Caco-2 (cell line): Measurements from ENCODE around the gene NHERF2. TPM values are rescaled to one million over a fixed set of nuclear protein-coding genes. Genes with fewer than 3 reads are reported as not detected.

ENCODE experiments used
- BruUV-seq: library from RNA; stranded (reverse); fragments of 400-500 nt; replicated peaks from 2 replicates; lab custom pipeline; 2021; lab: Mats Ljungman, UMichigan
- CTCF ChIA-PET: fragments of 300-600 bp; sonication (Branson Sonifier 250); formaldehyde crosslinking; loops from one replicate; lab custom pipeline; 2022; ENCODE audit warnings: antibody characterized with exemption; lab: Charles Lee
- POLR2A ChIA-PET: fragments of 300-600 bp; sonication (Branson Sonifier 250); formaldehyde crosslinking; loops from one replicate; lab custom pipeline; 2022; ENCODE audit warnings: antibody characterized with exemption; lab: Charles Lee
- DNase-seq, 2 experiments: peaks; one replicate each; pipeline versions ENCODE4 v3.0.0 to v3.0.0-alpha.2; 2020 to 2022
- H3K27me3 ChIP-seq: replicated peaks from 2 replicates; pipeline ENCODE4 v1.6.0; 2011; ENCODE audit warnings: low read length; ENCODE audit not compliant: control insufficient read depth, insufficient read depth
- H3K36me3 ChIP-seq: 2 replicates; pipeline ENCODE4 v1.5.1; 2011; ENCODE audit warnings: low read length; ENCODE audit not compliant: control insufficient read depth, insufficient read depth
- H3K4me1 ChIP-seq: fragments of 250-450 bp; sonication (Bioruptor Pico); 2 replicates; pipeline ENCODE4 v1.5.1; 2020; ENCODE audit warnings: mild to moderate bottlenecking
- H3K4me3 ChIP-seq: 2 replicates; pipeline ENCODE4 v1.5.1; 2011; ENCODE audit warnings: low read depth, mild to moderate bottlenecking, control low read depth, low read length
- H3K9me3 ChIP-seq: fragments of 250-450 bp; sonication (Bioruptor Pico); 2 replicates; pipeline ENCODE4 v1.5.1; 2020; ENCODE audit warnings: mild to moderate bottlenecking, moderate library complexity
- H3K27ac Mint-ChIP-seq: one replicate; pipeline ENCODE4 v1.8.0; 2022; ENCODE audit warnings: mixed read lengths; ENCODE audit not compliant: unreplicated experiment
- H3K27me3 Mint-ChIP-seq: one replicate; pipeline ENCODE4 v1.8.0; 2022; ENCODE audit warnings: mixed read lengths; ENCODE audit not compliant: insufficient read depth, unreplicated experiment
- H3K36me3 Mint-ChIP-seq: one replicate; pipeline ENCODE4 v1.8.0; 2022; ENCODE audit warnings: mild to moderate bottlenecking, mixed read lengths; ENCODE audit not compliant: insufficient read depth, unreplicated experiment
- H3K4me1 Mint-ChIP-seq: one replicate; pipeline ENCODE4 v1.8.0; 2022; ENCODE audit warnings: low read depth, mixed read lengths; ENCODE audit not compliant: unreplicated experiment
- H3K4me3 Mint-ChIP-seq: one replicate; pipeline ENCODE4 v1.8.0; 2022; ENCODE audit warnings: mild to moderate bottlenecking, moderate library complexity, mixed read lengths; ENCODE audit not compliant: unreplicated experiment
- H3K9me3 Mint-ChIP-seq: one replicate; pipeline ENCODE4 v1.8.0; 2022; ENCODE audit warnings: mixed read lengths; ENCODE audit not compliant: unreplicated experiment
- CTCF ChIP-seq, 2 experiments: fragments of 200-600 bp in 1 of 2; IDR thresholded peaks; 1 replicate in 1 of 2; 2 replicates in 1 of 2; pipeline versions ENCODE4 v1.5.1 to v1.8.0; 2011 to 2022; ENCODE audit warnings: antibody characterized with exemption in 1 of 2, control low read depth in 1 of 2, inconsistent platforms in 1 of 2, low read depth in 1 of 2, low read length in 1 of 2, mild to moderate bottlenecking in 1 of 2, moderate library complexity in 1 of 2; ENCODE audit not compliant: insufficient read depth in 1 of 2, severe bottlenecking in 1 of 2, unreplicated experiment in 1 of 2
- intact Hi-C: fragments of 100-400 bp; cut with micrococcal nuclease; formaldehyde crosslinking; loops from one replicate; pipeline ENCODE4 v1.10.0; 2022; ENCODE audit not compliant: unreplicated experiment
- total RNA-seq: library from RNA; stranded (reverse); gene quantifications from 2 replicates; pipeline ENCODE4 v1.2.3, GENCODE V29; 2022

Gene NHERF2
- total RNA-seq, 1 experiment from 2014 or later: 26.6 TPM

GRCh38 chr16:2054543-2055245, 28.0 kb downstream of the NHERF2 start:
- POLR2A ChIA-PET: no interaction called here

GRCh38 chr16:2056077-2056476, 29.4 kb downstream of the NHERF2 start:
- intact Hi-C loops: loop anchor here (1.0 to 2.0 kb wide), 2 partner anchors 33 to 35 kb away; no protein-coding TSS in a partner anchor
- H3K4me1 ChIP-seq: no peaks in the 10 kb centered on the region
- ChIA-PET CTCF (interaction anchor here (0.9 to 2.4 kb wide), 3 partner anchors 8 to 33 kb away, joined by 3 to 13 read pairs (median 3); partner anchors contain the start of genes NTHL1 and TSC2), POLR2A (no interaction called here)
- H3K27me3 ChIP-seq: no peaks in the 10 kb centered on the region
- Mint-ChIP-seq H3K27me3 (no peaks in the 10 kb centered on the region), H3K4me3 (no peak overlapping the region), H3K36me3 (peaks cover 16% of the 10 kb centered on the region), H3K27ac (no peak overlapping the region), H3K9me3 (no peaks in the 10 kb centered on the region), H3K4me1 (no peaks in the 10 kb centered on the region)
- DNase-seq: no peak
- no peaks in the 10 kb centered on the region for H3K9me3 ChIP-seq
- no peak overlapping the region for H3K4me3 ChIP-seq
- BruUV-seq: no TSS peak
- H3K36me3 ChIP-seq: no peaks in the 10 kb centered on the region
- peak in 1 of 2 experiments; percentile 37 for TF ChIP-seq CTCF (IDR thresholded peaks at IDR 0.05; ENCODE audit: insufficient read depth in 1 of 2, low read depth in 1 of 2, low read length in 1 of 2, severe bottlenecking in 1 of 2, unreplicated experiment in 1 of 2)

More at GRCh38 chr16:2054543-2055245, 28.0 kb downstream of the NHERF2 start:
- BruUV-seq: no TSS peak
- CTCF ChIA-PET: no interaction called here
- Mint-ChIP-seq H3K36me3 (peaks cover 16% of the 10 kb centered on the region), H3K4me1 (no peaks in the 10 kb centered on the region), H3K9me3 (no peaks in the 10 kb centered on the region), H3K27me3 (no peaks in the 10 kb centered on the region), H3K27ac (no peak overlapping the region), H3K4me3 (no peak overlapping the region)
- no peaks in the 10 kb centered on the region for H3K4me1 ChIP-seq
- no peaks in the 10 kb centered on the region for H3K9me3 ChIP-seq
- TF ChIP-seq CTCF (IDR thresholded peaks at IDR 0.05; ENCODE audit: insufficient read depth in 1 of 2, low read depth in 1 of 2, low read length in 1 of 2, severe bottlenecking in 1 of 2, unreplicated experiment in 1 of 2): no peak
- no peak for DNase-seq
- H3K4me3 ChIP-seq: no peak overlapping the region
- intact Hi-C loops: no loop called here
- no peaks in the 10 kb centered on the region for H3K27me3 ChIP-seq
- H3K36me3 ChIP-seq: no peaks in the 10 kb centered on the region

GRCh38 chr16:2056681-2057407, 30.1 kb downstream of the NHERF2 start:
- Histone ChIP-seq H3K9me3 (no peaks in the 10 kb centered on the region), H3K27me3 (no peaks in the 10 kb centered on the region), H3K4me1 (no peaks in the 10 kb centered on the region), H3K36me3 (no peaks in the 10 kb centered on the region), H3K4me3 (no peak overlapping the region)
- no peaks in the 10 kb centered on the region for H3K27me3 Mint-ChIP-seq
- intact Hi-C loops: loop anchor here (1.0 to 2.0 kb wide), 2 partner anchors 34 kb away; no protein-coding TSS in a partner anchor
- no TSS peak for BruUV-seq
- ChIA-PET POLR2A (interaction anchor here (0.6 kb wide), 1 partner anchor 130 kb away, joined by 5 read pairs; no protein-coding TSS in a partner anchor), CTCF (interaction anchor here (1.0 to 2.4 kb wide), 2 partner anchors 33 to 34 kb away, joined by 5 to 13 read pairs; no protein-coding TSS in a partner anchor)
- H3K9me3 Mint-ChIP-seq: no peaks in the 10 kb centered on the region
- H3K27ac Mint-ChIP-seq: no peak overlapping the region
- peak; percentile 21 to 29 for TF ChIP-seq CTCF (IDR thresholded peaks at IDR 0.05; ENCODE audit: insufficient read depth in 1 of 2, low read depth in 1 of 2, low read length in 1 of 2, severe bottlenecking in 1 of 2, unreplicated experiment in 1 of 2)
- no peak overlapping the region for H3K4me3 Mint-ChIP-seq
- DNase-seq: peak in 1 of 2 experiments; percentile 33
- peaks cover 16% of the 10 kb centered on the region for H3K36me3 Mint-ChIP-seq
- no peaks in the 10 kb centered on the region for H3K4me1 Mint-ChIP-seq
